ENCODE measurements around the gene SMIM28. TPM values are rescaled to one million over a fixed set of nuclear protein-coding genes. Genes with fewer than 3 reads are reported as not detected.

Gene SMIM28
- total and polyA plus RNA-seq, 9 of the 15 experiments (the other 6 are each of a cell fraction or from before 2014, with no cell fraction given) = not detected

DNA sequence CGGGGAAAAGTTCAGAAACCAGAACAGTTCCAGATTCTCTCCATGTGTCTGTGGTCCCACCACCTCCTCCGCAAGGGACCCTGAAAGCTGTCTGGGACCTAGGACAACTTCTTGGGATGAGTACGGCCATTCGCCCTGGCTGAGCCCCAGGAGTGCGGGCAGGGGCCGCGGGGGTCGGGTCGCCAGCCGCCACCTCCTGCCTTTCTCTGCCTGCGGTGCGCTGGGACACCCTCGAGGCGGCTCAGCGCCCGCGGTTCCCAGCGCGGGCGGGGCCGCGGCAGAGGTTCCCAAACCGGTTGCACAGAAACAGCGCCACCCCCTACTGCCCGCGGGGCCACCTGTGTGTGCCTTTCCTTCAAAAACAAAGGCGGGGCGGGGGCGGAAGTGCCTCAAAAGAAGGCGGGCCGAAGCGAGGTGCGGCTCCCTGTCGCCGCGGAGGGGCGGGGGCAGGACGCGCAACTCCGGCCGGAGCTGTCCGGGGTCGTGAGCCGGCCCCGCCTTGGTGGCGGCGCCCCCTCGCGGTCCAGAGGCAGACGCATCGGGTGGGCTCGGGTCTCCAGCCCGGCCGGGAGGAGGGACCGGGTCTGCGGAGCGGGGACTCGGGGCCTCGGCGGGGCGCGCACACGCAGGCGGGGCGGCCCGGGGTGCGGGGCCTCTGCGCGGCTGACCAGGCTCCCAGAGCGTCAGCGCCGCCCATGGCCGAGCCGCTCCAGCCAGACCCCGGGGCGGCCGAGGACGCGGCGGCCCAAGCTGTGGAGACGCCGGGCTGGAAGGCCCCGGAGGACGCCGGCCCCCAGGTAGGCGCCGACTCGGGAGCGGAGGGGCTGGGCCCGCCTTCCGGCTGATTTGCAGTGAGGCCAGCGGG is 26.3 kb downstream of the SMIM28 start, which contains the start of gene HEBP2 (continued):
- no peak for TF ChIP-seq ZNF133 (CRISPR knock-in tag; IDR thresholded peaks at IDR 0.05)
- no peak for TF ChIP-seq HEY1 (CRISPR knock-in tag; IDR thresholded peaks at IDR 0.05; ENCODE audit: borderline replicate concordance)
- no peak for TF ChIP-seq SAFB (IDR thresholded peaks at IDR 0.05; ENCODE audit: borderline replicate concordance, low read depth, low read length)
- TF ChIP-seq, protein P1, sequence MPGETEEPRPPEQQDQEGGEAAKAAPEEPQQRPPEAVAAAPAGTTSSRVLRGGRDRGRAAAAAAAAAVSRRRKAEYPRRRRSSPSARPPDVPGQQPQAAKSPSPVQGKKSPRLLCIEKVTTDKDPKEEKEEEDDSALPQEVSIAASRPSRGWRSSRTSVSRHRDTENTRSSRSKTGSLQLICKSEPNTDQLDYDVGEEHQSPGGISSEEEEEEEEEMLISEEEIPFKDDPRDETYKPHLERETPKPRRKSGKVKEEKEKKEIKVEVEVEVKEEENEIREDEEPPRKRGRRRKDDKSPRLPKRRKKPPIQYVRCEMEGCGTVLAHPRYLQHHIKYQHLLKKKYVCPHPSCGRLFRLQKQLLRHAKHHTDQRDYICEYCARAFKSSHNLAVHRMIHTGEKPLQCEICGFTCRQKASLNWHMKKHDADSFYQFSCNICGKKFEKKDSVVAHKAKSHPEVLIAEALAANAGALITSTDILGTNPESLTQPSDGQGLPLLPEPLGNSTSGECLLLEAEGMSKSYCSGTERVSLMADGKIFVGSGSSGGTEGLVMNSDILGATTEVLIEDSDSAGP (CRISPR knock-in tag; IDR thresholded peaks at IDR 0.05) = no peak
- TF ChIP-seq, protein P2, sequence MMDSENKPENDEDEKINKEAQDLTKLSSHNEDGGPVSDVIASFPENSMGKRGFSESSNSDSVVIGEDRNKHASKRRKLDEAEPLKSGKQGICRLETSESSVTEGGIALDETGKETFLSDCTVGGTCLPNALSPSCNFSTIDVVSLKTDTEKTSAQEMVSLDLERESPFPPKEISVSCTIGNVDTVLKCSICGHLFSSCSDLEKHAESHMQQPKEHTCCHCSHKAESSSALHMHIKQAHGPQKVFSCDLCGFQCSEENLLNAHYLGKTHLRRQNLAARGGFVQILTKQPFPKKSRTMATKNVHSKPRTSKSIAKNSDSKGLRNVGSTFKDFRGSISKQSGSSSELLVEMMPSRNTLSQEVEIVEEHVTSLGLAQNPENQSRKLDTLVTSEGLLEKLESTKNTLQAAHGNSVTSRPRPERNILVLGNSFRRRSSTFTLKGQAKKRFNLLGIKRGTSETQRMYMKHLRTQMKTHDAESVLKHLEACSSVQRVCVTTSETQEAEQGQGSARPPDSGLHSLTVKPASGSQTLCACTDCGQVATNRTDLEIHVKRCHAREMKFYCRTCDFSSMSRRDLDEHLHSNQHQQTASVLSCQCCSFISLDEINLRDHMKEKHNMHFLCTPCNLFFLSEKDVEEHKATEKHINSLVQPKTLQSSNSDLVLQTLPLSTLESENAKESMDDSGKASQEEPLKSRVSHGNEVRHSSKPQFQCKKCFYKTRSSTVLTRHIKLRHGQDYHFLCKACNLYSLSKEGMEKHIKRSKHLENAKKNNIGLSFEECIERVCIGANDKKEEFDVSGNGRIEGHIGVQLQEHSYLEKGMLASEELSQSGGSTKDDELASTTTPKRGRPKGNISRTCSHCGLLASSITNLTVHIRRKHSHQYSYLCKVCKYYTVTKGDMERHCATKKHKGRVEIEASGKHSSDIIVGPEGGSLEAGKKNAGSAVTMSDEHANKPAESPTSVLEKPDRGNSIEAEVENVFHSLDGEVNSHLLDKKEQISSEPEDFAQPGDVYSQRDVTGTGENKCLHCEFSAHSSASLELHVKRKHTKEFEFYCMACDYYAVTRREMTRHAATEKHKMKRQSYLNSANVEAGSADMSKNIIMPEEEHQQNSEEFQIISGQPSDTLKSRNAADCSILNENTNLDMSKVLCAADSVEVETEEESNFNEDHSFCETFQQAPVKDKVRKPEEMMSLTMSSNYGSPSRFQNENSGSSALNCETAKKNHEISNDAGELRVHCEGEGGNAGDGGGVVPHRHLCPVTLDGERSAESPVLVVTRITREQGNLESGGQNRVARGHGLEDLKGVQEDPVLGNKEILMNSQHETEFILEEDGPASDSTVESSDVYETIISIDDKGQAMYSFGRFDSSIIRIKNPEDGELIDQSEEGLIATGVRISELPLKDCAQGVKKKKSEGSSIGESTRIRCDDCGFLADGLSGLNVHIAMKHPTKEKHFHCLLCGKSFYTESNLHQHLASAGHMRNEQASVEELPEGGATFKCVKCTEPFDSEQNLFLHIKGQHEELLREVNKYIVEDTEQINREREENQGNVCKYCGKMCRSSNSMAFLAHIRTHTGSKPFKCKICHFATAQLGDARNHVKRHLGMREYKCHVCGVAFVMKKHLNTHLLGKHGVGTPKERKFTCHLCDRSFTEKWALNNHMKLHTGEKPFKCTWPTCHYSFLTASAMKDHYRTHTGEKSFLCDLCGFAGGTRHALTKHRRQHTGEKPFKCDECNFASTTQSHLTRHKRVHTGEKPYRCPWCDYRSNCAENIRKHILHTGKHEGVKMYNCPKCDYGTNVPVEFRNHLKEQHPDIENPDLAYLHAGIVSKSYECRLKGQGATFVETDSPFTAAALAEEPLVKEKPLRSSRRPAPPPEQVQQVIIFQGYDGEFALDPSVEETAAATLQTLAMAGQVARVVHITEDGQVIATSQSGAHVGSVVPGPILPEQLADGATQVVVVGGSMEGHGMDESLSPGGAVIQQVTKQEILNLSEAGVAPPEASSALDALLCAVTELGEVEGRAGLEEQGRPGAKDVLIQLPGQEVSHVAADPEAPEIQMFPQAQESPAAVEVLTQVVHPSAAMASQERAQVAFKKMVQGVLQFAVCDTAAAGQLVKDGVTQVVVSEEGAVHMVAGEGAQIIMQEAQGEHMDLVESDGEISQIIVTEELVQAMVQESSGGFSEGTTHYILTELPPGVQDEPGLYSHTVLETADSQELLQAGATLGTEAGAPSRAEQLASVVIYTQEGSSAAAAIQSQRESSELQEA (IDR thresholded peaks at IDR 0.05; ENCODE audit: low read depth) = no peak
- no peak for TF ChIP-seq SNRNP70 (optimal IDR thresholded peaks at IDR 0.05; ENCODE audit: low read depth, low read length)
- TF ChIP-seq MXI1 (IDR thresholded peaks at IDR 0.05; ENCODE audit: low read depth, low read length) = 0 out of 2 replicates have a peak, but pooled peaks have one; percentile 33
